ENCODE data around the gene SOX18. TPM values are rescaled to one million over a fixed set of nuclear protein-coding genes. Genes with fewer than 3 reads are reported as not detected.

The SOX18 gene
- total and polyA plus RNA-seq, 2 of the 13 experiments (the other 11 are each of a cell fraction or from before 2014, with no cell fraction given) = 1.6 to 1.9 TPM

DNA sequence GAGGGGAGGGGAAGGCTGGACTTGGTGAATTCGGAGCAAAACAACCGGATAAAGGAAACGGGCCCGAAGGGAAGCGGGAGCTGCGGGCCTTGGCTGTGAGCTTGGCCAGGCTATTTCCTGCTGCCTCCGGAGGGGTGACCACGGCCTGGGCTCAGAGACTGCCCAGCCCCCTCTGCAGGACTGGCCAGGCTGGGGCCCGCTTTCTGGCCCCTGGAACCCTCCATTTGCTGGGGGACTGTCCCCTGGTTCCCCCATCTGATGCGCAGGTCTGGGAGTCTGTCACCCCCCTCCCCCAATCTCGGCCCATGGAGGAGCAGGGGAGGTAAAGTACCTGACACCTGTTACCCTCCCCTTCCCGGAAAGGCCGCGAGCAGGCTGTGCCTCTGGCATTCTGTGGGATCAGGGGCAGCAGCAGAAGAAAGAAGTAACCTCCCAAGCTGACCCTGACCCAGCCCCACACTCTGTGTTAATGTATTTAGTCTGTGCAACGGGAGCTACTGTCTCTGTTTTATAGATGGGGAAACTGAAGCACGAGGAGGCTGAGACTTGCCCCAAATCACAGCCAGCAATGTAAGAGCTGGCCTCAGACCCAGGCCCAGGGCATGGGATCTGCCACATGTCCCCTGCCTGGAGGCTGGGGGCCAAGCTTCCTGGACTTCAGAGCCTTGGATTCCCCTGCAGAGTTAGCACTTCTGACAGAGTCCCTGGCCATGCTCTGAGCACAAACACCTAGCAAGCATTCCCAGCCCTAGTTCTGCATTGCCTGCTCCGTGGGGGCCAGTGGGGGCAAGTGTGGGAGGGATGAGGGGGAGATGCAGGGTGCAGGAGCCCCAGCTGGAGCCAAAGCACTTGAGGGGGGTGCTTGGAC is 9.9 kb downstream of the SOX18 start (continued):
- TF ChIP-seq, protein P1, sequence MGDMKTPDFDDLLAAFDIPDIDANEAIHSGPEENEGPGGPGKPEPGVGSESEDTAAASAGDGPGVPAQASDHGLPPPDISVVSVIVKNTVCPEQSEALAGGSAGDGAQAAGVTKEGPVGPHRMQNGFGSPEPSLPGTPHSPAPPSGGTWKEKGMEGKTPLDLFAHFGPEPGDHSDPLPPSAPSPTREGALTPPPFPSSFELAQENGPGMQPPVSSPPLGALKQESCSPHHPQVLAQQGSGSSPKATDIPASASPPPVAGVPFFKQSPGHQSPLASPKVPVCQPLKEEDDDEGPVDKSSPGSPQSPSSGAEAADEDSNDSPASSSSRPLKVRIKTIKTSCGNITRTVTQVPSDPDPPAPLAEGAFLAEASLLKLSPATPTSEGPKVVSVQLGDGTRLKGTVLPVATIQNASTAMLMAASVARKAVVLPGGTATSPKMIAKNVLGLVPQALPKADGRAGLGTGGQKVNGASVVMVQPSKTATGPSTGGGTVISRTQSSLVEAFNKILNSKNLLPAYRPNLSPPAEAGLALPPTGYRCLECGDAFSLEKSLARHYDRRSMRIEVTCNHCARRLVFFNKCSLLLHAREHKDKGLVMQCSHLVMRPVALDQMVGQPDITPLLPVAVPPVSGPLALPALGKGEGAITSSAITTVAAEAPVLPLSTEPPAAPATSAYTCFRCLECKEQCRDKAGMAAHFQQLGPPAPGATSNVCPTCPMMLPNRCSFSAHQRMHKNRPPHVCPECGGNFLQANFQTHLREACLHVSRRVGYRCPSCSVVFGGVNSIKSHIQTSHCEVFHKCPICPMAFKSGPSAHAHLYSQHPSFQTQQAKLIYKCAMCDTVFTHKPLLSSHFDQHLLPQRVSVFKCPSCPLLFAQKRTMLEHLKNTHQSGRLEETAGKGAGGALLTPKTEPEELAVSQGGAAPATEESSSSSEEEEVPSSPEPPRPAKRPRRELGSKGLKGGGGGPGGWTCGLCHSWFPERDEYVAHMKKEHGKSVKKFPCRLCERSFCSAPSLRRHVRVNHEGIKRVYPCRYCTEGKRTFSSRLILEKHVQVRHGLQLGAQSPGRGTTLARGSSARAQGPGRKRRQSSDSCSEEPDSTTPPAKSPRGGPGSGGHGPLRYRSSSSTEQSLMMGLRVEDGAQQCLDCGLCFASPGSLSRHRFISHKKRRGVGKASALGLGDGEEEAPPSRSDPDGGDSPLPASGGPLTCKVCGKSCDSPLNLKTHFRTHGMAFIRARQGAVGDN (CRISPR knock-in tag; IDR thresholded peaks at IDR 0.05) = peak; percentile 38; the same call in 1 of the 2 replicates
- no peak for TF ChIP-seq NR2F6 (IDR thresholded peaks at IDR 0.05)
- no peak for TF ChIP-seq NR2F6 (CRISPR knock-in tag; IDR thresholded peaks at IDR 0.05)
- no peak for TF ChIP-seq BCL6 (CRISPR knock-in tag; IDR thresholded peaks at IDR 0.05)
- no peak for TF ChIP-seq FOXA3 (CRISPR knock-in tag; IDR thresholded peaks at IDR 0.05)
- TF ChIP-seq, protein P2, sequence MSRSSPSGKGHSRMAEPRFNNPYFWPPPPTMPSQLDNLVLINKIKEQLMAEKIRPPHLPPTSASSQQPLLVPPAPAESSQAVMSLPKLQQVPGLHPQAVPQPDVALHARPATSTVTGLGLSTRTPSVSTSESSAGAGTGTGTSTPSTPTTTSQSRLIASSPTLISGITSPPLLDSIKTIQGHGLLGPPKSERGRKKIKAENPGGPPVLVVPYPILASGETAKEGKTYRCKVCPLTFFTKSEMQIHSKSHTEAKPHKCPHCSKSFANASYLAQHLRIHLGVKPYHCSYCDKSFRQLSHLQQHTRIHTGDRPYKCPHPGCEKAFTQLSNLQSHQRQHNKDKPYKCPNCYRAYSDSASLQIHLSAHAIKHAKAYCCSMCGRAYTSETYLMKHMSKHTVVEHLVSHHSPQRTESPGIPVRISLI (CRISPR knock-in tag; IDR thresholded peaks at IDR 0.05; ENCODE audit: borderline replicate concordance) = no peak
- 0 out of 2 replicates have a peak, but pooled peaks have one; percentile 10 for TF ChIP-seq THAP11 (CRISPR knock-in tag; IDR thresholded peaks at IDR 0.05)
- TF ChIP-seq, protein P3, sequence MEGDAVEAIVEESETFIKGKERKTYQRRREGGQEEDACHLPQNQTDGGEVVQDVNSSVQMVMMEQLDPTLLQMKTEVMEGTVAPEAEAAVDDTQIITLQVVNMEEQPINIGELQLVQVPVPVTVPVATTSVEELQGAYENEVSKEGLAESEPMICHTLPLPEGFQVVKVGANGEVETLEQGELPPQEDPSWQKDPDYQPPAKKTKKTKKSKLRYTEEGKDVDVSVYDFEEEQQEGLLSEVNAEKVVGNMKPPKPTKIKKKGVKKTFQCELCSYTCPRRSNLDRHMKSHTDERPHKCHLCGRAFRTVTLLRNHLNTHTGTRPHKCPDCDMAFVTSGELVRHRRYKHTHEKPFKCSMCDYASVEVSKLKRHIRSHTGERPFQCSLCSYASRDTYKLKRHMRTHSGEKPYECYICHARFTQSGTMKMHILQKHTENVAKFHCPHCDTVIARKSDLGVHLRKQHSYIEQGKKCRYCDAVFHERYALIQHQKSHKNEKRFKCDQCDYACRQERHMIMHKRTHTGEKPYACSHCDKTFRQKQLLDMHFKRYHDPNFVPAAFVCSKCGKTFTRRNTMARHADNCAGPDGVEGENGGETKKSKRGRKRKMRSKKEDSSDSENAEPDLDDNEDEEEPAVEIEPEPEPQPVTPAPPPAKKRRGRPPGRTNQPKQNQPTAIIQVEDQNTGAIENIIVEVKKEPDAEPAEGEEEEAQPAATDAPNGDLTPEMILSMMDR (CRISPR knock-in tag; IDR thresholded peaks at IDR 0.05) = 0 out of 2 replicates have a peak, but pooled peaks have one; percentile 1
- TF ChIP-seq AGO1 (IDR thresholded peaks at IDR 0.05; ENCODE audit: low read depth, low read length, poor library complexity, severe bottlenecking) = peak; percentile 20
- no peak for TF ChIP-seq ZFP36 (IDR thresholded peaks at IDR 0.05; ENCODE audit: borderline replicate concordance, low read depth, low read length, partially characterized antibody)

Data from HepG2 (cell line).